OCI-LY3 (cell line): ENCODE measurements around the gene TTC13.

Source experiments
- CTCF ChIP-seq: fragments of 200-600, 300-600 bp; sonication (generic); IDR thresholded peaks from 2 replicates; pipeline ENCODE4 v1.5.1; 2014; ENCODE audit warnings: antibody characterized with exemption, low read length, low read depth
- EZH2phosphoT487 ChIP-seq: fragments of 200-600 bp; shearing (Covaris generic); IDR thresholded peaks from 2 replicates; pipeline ENCODE4 v1.6.1; 2018; ENCODE audit warnings: antibody characterized with exemption, mixed run types, low read depth

- TF ChIP-seq EZH2phosphoT487 (no peak), CTCF (no peak)
Measured at GRCh38 chr1:230884646-230885045, 94.0 kb downstream of the TTC13 start.
